H1 (cell line): ENCODE data around the gene UMODL1. TPM values are rescaled to one million over a fixed set of nuclear protein-coding genes. Genes with fewer than 3 reads are reported as not detected.

Source experiments
- CTCF ChIA-PET: fragments of 300-600 bp; sonication (Branson Sonifier 250); formaldehyde crosslinking; loops from one replicate; lab custom pipeline; 2021; ENCODE audit not compliant: partially characterized antibody; lab: Charles Lee
- POLR2A ChIA-PET: fragments of 300-600 bp; sonication (Branson Sonifier 250); formaldehyde crosslinking; loops from one replicate; lab custom pipeline; 2021; ENCODE audit warnings: inconsistent platforms; ENCODE audit not compliant: partially characterized antibody; lab: Charles Lee
- DNase-seq, 2 experiments: peaks; one replicate each; pipeline versions ENCODE4 v3.0.0 to v3.0.0-alpha.2; 2010 to 2022; ENCODE audit warnings: low spot score in 2 of 2, low read depth in 1 of 2, mixed read lengths in 1 of 2
- FAIRE-seq: peaks from 2 replicates; lab custom pipeline; 2011; peaks lifted over from hg19 to GRCh38; lab: Jason Lieb, UNC
- H2AFZ ChIP-seq: 2 replicates; pipeline ENCODE4 v1.8.1; 2012; ENCODE audit warnings: low read length, inconsistent platforms
- H2AK5ac ChIP-seq: 2 replicates; pipeline ENCODE4 v1.6.1; 2013; ENCODE audit warnings: low read depth, low read length
- H2BK120ac ChIP-seq: replicated peaks from 2 replicates; pipeline ENCODE3; 2013; ENCODE audit warnings: low read depth, low read length, inconsistent platforms
- H2BK12ac ChIP-seq: 2 replicates; pipeline ENCODE4 v1.6.1; 2013; ENCODE audit warnings: low read depth, low read length
- H2BK15ac ChIP-seq: 2 replicates; pipeline ENCODE4 v1.6.1; 2013; ENCODE audit warnings: low read length
- H2BK20ac ChIP-seq: 2 replicates; pipeline ENCODE4 v1.6.1; 2013; ENCODE audit warnings: low read length
- H2BK5ac ChIP-seq: 2 replicates; pipeline ENCODE4 v1.6.1; 2013; ENCODE audit warnings: low read depth, low read length
- H3K14ac ChIP-seq: 2 replicates; pipeline ENCODE4 v1.6.1; 2013; ENCODE audit warnings: inconsistent platforms; ENCODE audit not compliant: insufficient read length
- H3K18ac ChIP-seq: 2 replicates; pipeline ENCODE4 v1.6.1; 2013; ENCODE audit warnings: low read length; ENCODE audit errors: extremely low read depth
- H3K23ac ChIP-seq: 2 replicates; pipeline ENCODE4 v1.6.1; 2013; ENCODE audit warnings: inconsistent platforms; ENCODE audit not compliant: insufficient read length
- H3K23me2 ChIP-seq: 2 replicates; pipeline ENCODE4 v1.6.1; 2013; ENCODE audit warnings: low read depth, low read length
- H3K27ac ChIP-seq: 2 replicates; pipeline ENCODE4 v1.6.1; 2011; ENCODE audit warnings: low read depth, low read length, inconsistent platforms
- H3K27me3 ChIP-seq, 4 experiments: replicated peaks in 1 of 4; 1 replicate in 1 of 4; 2 replicates in 3 of 4; pipeline versions ENCODE4 v1.6.1 to v1.8.1; 2011 to 2013; ENCODE audit warnings: low read length in 3 of 4, mild to moderate bottlenecking in 3 of 4, inconsistent platforms in 2 of 4, mixed read lengths in 2 of 4, moderate library complexity in 1 of 4; ENCODE audit not compliant: control insufficient read depth in 3 of 4, insufficient read depth in 3 of 4; ENCODE audit errors: extremely low read depth in 1 of 4
- H3K36me3 ChIP-seq, 4 experiments: 2 replicates each; pipeline versions ENCODE4 v1.6.1 to v1.8.1; 2011 to 2013; ENCODE audit warnings: mild to moderate bottlenecking in 4 of 4, low read length in 3 of 4, moderate library complexity in 2 of 4, control low read depth in 1 of 4, inconsistent platforms in 1 of 4; ENCODE audit not compliant: insufficient read depth in 4 of 4, control insufficient read depth in 2 of 4
- H3K4ac ChIP-seq: replicated peaks from 2 replicates; pipeline ENCODE3; 2013; ENCODE audit warnings: low read length, low read depth, mixed read lengths, inconsistent platforms; ENCODE audit not compliant: insufficient read length
- H3K4me1 ChIP-seq, 4 experiments: replicated peaks in 1 of 4; 1 replicate in 1 of 4; 2 replicates in 3 of 4; pipeline versions ENCODE4 v1.6.1 to v1.8.1; 2011 to 2013; ENCODE audit warnings: low read length in 3 of 4, inconsistent platforms in 2 of 4, mixed read lengths in 1 of 4; ENCODE audit not compliant: insufficient read depth in 4 of 4, control insufficient read depth in 3 of 4
- H3K4me2 ChIP-seq, 2 experiments: 2 replicates each; pipeline versions ENCODE4 v1.6.1 to v1.8.1; 2011 to 2013; ENCODE audit warnings: low read depth in 2 of 2, low read length in 2 of 2, control low read depth in 1 of 2, inconsistent platforms in 1 of 2, mild to moderate bottlenecking in 1 of 2; ENCODE audit not compliant: insufficient read depth in 1 of 2
- H3K4me3 ChIP-seq, 4 experiments: fragments of 200-600, 300-600 bp in 1 of 4; sonication (generic), shearing (Covaris generic), sonication (Bioruptor Twin) in 1 of 4; 2 replicates each; pipeline versions ENCODE4 v1.5.1 to v1.8.1; 2011 to 2016; ENCODE audit warnings: low read length in 4 of 4, low read depth in 3 of 4, control low read depth in 2 of 4, inconsistent platforms in 2 of 4, mild to moderate bottlenecking in 2 of 4, mixed read lengths in 1 of 4, moderate library complexity in 1 of 4; ENCODE audit not compliant: insufficient read depth in 2 of 4; ENCODE audit errors: extremely low read depth in 1 of 4
- H3K56ac ChIP-seq: replicated peaks from 2 replicates; pipeline ENCODE3; 2013; ENCODE audit warnings: low read depth, mild to moderate bottlenecking, mixed read lengths, low read length, inconsistent platforms; ENCODE audit not compliant: insufficient read length
- H3K79me1 ChIP-seq: 2 replicates; pipeline ENCODE4 v1.6.1; 2013; ENCODE audit warnings: low read depth, low read length, control low read depth
- H3K79me2 ChIP-seq, 2 experiments: 2 replicates each; pipeline versions ENCODE4 v1.6.1 to v1.8.1; 2012 to 2013; ENCODE audit warnings: low read length in 2 of 2, mild to moderate bottlenecking in 2 of 2, inconsistent platforms in 1 of 2; ENCODE audit not compliant: insufficient read depth in 2 of 2, control insufficient read depth in 1 of 2
- H3K9ac ChIP-seq, 4 experiments: replicated peaks in 1 of 4; 1 replicate in 1 of 4; 2 replicates in 3 of 4; pipeline versions ENCODE4 v1.6.1 to v1.8.1; 2011 to 2013; ENCODE audit warnings: low read depth in 3 of 4, low read length in 3 of 4, control low read depth in 2 of 4, mild to moderate bottlenecking in 2 of 4, moderate library complexity in 2 of 4, inconsistent platforms in 1 of 4; ENCODE audit errors: extremely low read depth in 1 of 4
- H3K9me3 ChIP-seq, 2 experiments: 2 replicates each; pipeline versions ENCODE4 v1.6.1 to v1.8.1; 2012 to 2013; ENCODE audit warnings: mild to moderate bottlenecking in 2 of 2, moderate library complexity in 2 of 2, control low read depth in 1 of 2, inconsistent platforms in 1 of 2, low read depth in 1 of 2, low read length in 1 of 2, mixed read lengths in 1 of 2; ENCODE audit not compliant: insufficient read depth in 2 of 2
- H4K20me1 ChIP-seq, 2 experiments: replicated peaks in 1 of 2; 2 replicates each; pipeline versions ENCODE3 to v1.8.1; 2011 to 2013; ENCODE audit warnings: inconsistent platforms in 2 of 2, low read length in 2 of 2, mild to moderate bottlenecking in 1 of 2; ENCODE audit not compliant: insufficient read depth in 2 of 2, control insufficient read depth in 1 of 2
- H4K5ac ChIP-seq: 2 replicates; pipeline ENCODE4 v1.6.1; 2013; ENCODE audit warnings: low read length, low read depth, mixed read lengths, inconsistent platforms; ENCODE audit not compliant: insufficient read length
- H4K8ac ChIP-seq: 2 replicates; pipeline ENCODE4 v1.8.0; 2013; ENCODE audit warnings: mild to moderate bottlenecking, moderate library complexity, low read length, inconsistent platforms; ENCODE audit not compliant: insufficient read depth; ENCODE audit errors: extremely low read depth
- H4K91ac ChIP-seq: replicated peaks from 2 replicates; pipeline ENCODE3; 2013; ENCODE audit warnings: low read length, mixed read lengths, inconsistent platforms; ENCODE audit not compliant: insufficient read length
- BACH1 ChIP-seq: IDR thresholded peaks from 2 replicates; pipeline ENCODE4 v1.6.1; 2012; ENCODE audit warnings: low read length, improper control_type of control experiment
- CHD1 ChIP-seq: IDR thresholded peaks from 2 replicates; pipeline ENCODE4 v1.6.1; 2012; ENCODE audit warnings: low read depth, low read length, improper control_type of control experiment
- CTCF ChIP-seq, 3 experiments: IDR thresholded peaks; 1 replicate in 2 of 3; 2 replicates in 1 of 3; pipeline versions ENCODE4 v1.5.1 to v1.6.1; 2011; ENCODE audit warnings: low read length in 3 of 3, mild to moderate bottlenecking in 3 of 3, inconsistent platforms in 2 of 3, low read depth in 1 of 3, moderate library complexity in 1 of 3; ENCODE audit not compliant: insufficient read depth in 1 of 3; ENCODE audit errors: control extremely low read depth in 1 of 3
- EGR1 ChIP-seq: IDR thresholded peaks from 2 replicates; pipeline ENCODE4 v1.6.1; 2011; ENCODE audit warnings: low read depth, low read length, borderline replicate concordance
- KDM4A ChIP-seq: IDR thresholded peaks from one replicate; pipeline ENCODE4 v1.7.1; 2012; ENCODE audit warnings: low read depth, mild to moderate bottlenecking, moderate library complexity, low read length, inconsistent platforms; ENCODE audit not compliant: severe bottlenecking
- MAX ChIP-seq: IDR thresholded peaks from 2 replicates; pipeline ENCODE4 v1.6.1; 2012; ENCODE audit warnings: inconsistent platforms
- POU5F1 ChIP-seq: IDR thresholded peaks from 2 replicates; pipeline ENCODE4 v1.6.1; 2011; ENCODE audit warnings: low read depth, mild to moderate bottlenecking, low read length, moderate library complexity
- SAP30 ChIP-seq: fragments of 300-600 bp; sonication (generic); IDR thresholded peaks from 2 replicates; pipeline ENCODE4 v1.7.1; 2012; ENCODE audit warnings: low read length, moderate library complexity, mild to moderate bottlenecking, inconsistent platforms; ENCODE audit not compliant: insufficient read depth, insufficient replicate concordance
- SP4 ChIP-seq: IDR thresholded peaks from 2 replicates; pipeline ENCODE4 v1.6.1; 2012; ENCODE audit warnings: low read length, inconsistent platforms
- WGBS, 2 experiments: shearing (Covaris generic) in 1 of 2; methylation state at CpG; one replicate each; pipeline versions ENCODE4 v1.1.6 to v1.1.7; 2013 to 2015; ENCODE audit warnings: low lambda C conversion rate in 2 of 2, mixed read lengths in 2 of 2, inconsistent platforms in 1 of 2, low coverage in 1 of 2, missing lambda C conversion rate in 1 of 2; ENCODE audit not compliant: insufficient replicate concordance in 2 of 2, insufficient coverage in 1 of 2, insufficient read length in 1 of 2; ENCODE audit errors: extremely low coverage in 1 of 2, missing lambda C conversion rate in 1 of 2; 5-methylcytosine and 5-hydroxymethylcytosine counted together
- polyA plus RNA-seq, 7 experiments: library from polyadenylated mRNA; depleted of rRNA in 3 of 7; stranded (reverse) in 5 of 7; unstranded in 2 of 7; fragments of >200 nt in 5 of 7; fragments of 200-250 nt in 2 of 7; gene quantifications; 1 replicate in 5 of 7; 2 replicates in 1 of 7; 4 replicates in 1 of 7; pipeline versions ENCODE4 v1.2.1 to v1.2.3, GENCODE V29; 2011 to 2013; ENCODE audit warnings: missing spikeins in 2 of 7, mixed read lengths in 2 of 7
- total RNA-seq: library from RNA; stranded (reverse); fragmentation: NEBNext Ultra II Directional; extraction: Animal tissue kit (Norgen Biotek cat#: 25700); gene quantifications from 2 replicates; pipeline ENCODE4 v1.2.1, GENCODE V29; 2021

The UMODL1 gene
- total and polyA plus RNA-seq, 2 of the 8 experiments (the other 6 are each of a cell fraction or from before 2014, with no cell fraction given): not detected

- Histone ChIP-seq H3K4ac (no peak overlapping the region), H3K27ac (no peak overlapping the region), H4K5ac (no peak overlapping the region), H2BK5ac (no peak overlapping the region), H3K79me1 (no peaks in the 10 kb centered on the region), H3K9ac (no peak overlapping the region), H2AFZ (no peak overlapping the region), H2BK15ac (no peak overlapping the region), H3K4me3 (no peak overlapping the region), H4K20me1 (no peaks in the 10 kb centered on the region), H3K27me3 (no peaks in the 10 kb centered on the region), H2AK5ac (no peak overlapping the region), H3K4me2 (no peak overlapping the region), H4K8ac (0 out of 2 replicates have a peak overlapping the region, but pooled peaks have one; percentile 8), H3K14ac (no peak overlapping the region), H3K56ac (no peak overlapping the region), H2BK12ac (no peak overlapping the region), H3K9me3 (peaks cover 0 to 2% of the 10 kb centered on the region in 2 experiments; a peak in 1 of 4 replicates), H3K23me2 (no peaks in the 10 kb centered on the region), H2BK120ac (no peak overlapping the region), H3K36me3 (no peaks in the 10 kb centered on the region), H3K4me1 (no peaks in the 10 kb centered on the region), H2BK20ac (no peak overlapping the region), H4K91ac (no peak overlapping the region), H3K23ac (no peak overlapping the region), H3K79me2 (no peaks in the 10 kb centered on the region), H3K18ac (no peak overlapping the region)
- 94% methylated on average over 15 of the region's 16 CpGs; no CpG with 5 or more reads in 1 of the 2 experiments for WGBS, 2 experiments
- ChIA-PET CTCF (interaction anchor here (0.7 to 1.4 kb wide), 3 partner anchors 11 to 67 kb away, joined by 3 to 7 read pairs (median 3); no protein-coding TSS in a partner anchor), POLR2A (no interaction called here)
- FAIRE-seq: no peak
- DNase-seq: no peak
- no peak for TF ChIP-seq MAX
- no peak for TF ChIP-seq CHD1
- no peak for TF ChIP-seq CTCF (IDR thresholded peaks at IDR 0.05; ENCODE audit: control extremely low read depth in 1 of 3, insufficient read depth in 1 of 3, low read depth in 1 of 3, low read length in 3 of 3)
- TF ChIP-seq BACH1: no peak
- no peak for TF ChIP-seq KDM4A
- TF ChIP-seq EGR1: no peak
- TF ChIP-seq SP4: no peak
- no peak for TF ChIP-seq SAP30
- no peak for TF ChIP-seq POU5F1
Observed at GRCh38 chr21:42049578-42050430, 21.3 kb upstream of the UMODL1 start.
